Measurements from ENCODE around the gene TMC5.

GRCh38 chr16:19419698-19420075 lies 2.0 kb downstream of the TMC5 start:
- TF ChIP-seq MAX (IDR thresholded peaks at IDR 0.05; ENCODE audit: insufficient read depth, insufficient read length) (no peak), CTCF (IDR thresholded peaks at IDR 0.05; ENCODE audit: extremely low read depth in 1 of 2, insufficient read depth in 1 of 2, low read depth in 1 of 2, low read length in 2 of 2) (no peak), POLR2A (IDR thresholded peaks at IDR 0.05; ENCODE audit: low read depth, low read length) (no peak), EZH2 (IDR thresholded peaks at IDR 0.05; ENCODE audit: borderline replicate concordance, low read depth, low read length, severe bottlenecking) (no peak), POLR2AphosphoS5 (IDR thresholded peaks at IDR 0.05; ENCODE audit: insufficient read depth, low read depth, low read length) (no peak), FOS (IDR thresholded peaks at IDR 0.05; ENCODE audit: borderline replicate concordance, insufficient read depth, low read length) (no peak), JUN (IDR thresholded peaks at IDR 0.05; ENCODE audit: borderline replicate concordance, insufficient read depth, insufficient read length, low read depth) (no peak), MYC (IDR thresholded peaks at IDR 0.05; ENCODE audit: low read depth, low read length) (no peak)
